ENCODE measurements around the gene SLC4A4. TPM values are rescaled to one million over a fixed set of nuclear protein-coding genes. Genes with fewer than 3 reads are reported as not detected.

Gene SLC4A4
- total RNA-seq, result under 1 TPM; 0.08 to 0.14 TPM
- 0.54 TPM for polyA plus RNA-seq (2013, experiment 1 of 2)
- 1.2 TPM for polyA plus RNA-seq (2013, experiment 2 of 2)
- total RNA-seq, result 0 to 10.7 (median 0.70) reads per million in 172 experiments

- Mint-ChIP-seq H3K27me3 (peaks cover 4% of the 10 kb centered on the region), H3K36me3 (ENCODE audit: low read depth) (no peaks in the 10 kb centered on the region), H3K27ac (no peak within 1 kb of the TSS), H3K9me3 (no peaks in the 10 kb centered on the region), H3K4me1 (ENCODE audit: low read depth) (no peaks in the 10 kb centered on the region), H3K4me3 (no peak within 1 kb of the TSS)
- Histone ChIP-seq H3K27ac (ENCODE audit: low read depth in 1 of 2, low read length in 2 of 2) (no peak within 1 kb of the TSS), H3K9me3 (ENCODE audit: control insufficient read depth in 1 of 2, insufficient read depth in 1 of 2, low read length in 2 of 2) (no peaks in the 10 kb centered on the region), H3K4me3 (ENCODE audit: low read length) (no peak within 1 kb of the TSS), H3K27me3 (ENCODE audit: control insufficient read depth in 1 of 2, insufficient read depth in 2 of 2, low read length in 2 of 2) (no peaks in the 10 kb centered on the region), H3K4me1 (ENCODE audit: insufficient read depth, low read length) (no peaks in the 10 kb centered on the region), H3K36me3 (ENCODE audit: insufficient read depth, low read length) (no peaks in the 10 kb centered on the region)
- CTCF ChIA-PET, result no interaction called here
- DNase-seq (peak in 3 of 14 experiments; percentile 9 to 29 (median 15)), ATAC-seq (ENCODE audit: poor library complexity) (no peak)
- POLR2A ChIA-PET, result no interaction called here
- intact Hi-C loops (cut with DNase I, micrococcal nuclease), result no loop called here
- TF ChIP-seq CTCF (IDR thresholded peaks at IDR 0.05), result no peak
Observed at GRCh38 chr4:71338846-71339593, at the start of gene SLC4A4. Gene SLC4A4, plus strand, starts transcription at chr4:71339020.

GRCh38 chr4:71290074-71290473, 48.7 kb upstream of the SLC4A4 start:
- no peaks in the 10 kb centered on the region for H3K36me3 Mint-ChIP-seq (ENCODE audit: low read depth)
- CTCF ChIA-PET, result no interaction called here

GRCh38 chr4:71290476-71290875, 48.3 kb upstream of the SLC4A4 start:
- POLR2A ChIA-PET, result no interaction called here
- Mint-ChIP-seq H3K4me3 (no peak overlapping the region), H3K27me3 (no peaks in the 10 kb centered on the region), H3K4me1 (ENCODE audit: low read depth) (no peaks in the 10 kb centered on the region), H3K9me3 (no peaks in the 10 kb centered on the region), H3K27ac (no peak overlapping the region), H3K36me3 (ENCODE audit: low read depth) (no peaks in the 10 kb centered on the region)
- Histone ChIP-seq H3K27me3 (ENCODE audit: control insufficient read depth in 1 of 2, insufficient read depth in 2 of 2, low read length in 2 of 2) (no peaks in the 10 kb centered on the region), H3K4me3 (ENCODE audit: low read length) (no peak overlapping the region), H3K27ac (ENCODE audit: low read depth in 1 of 2, low read length in 2 of 2) (no peak overlapping the region), H3K36me3 (ENCODE audit: insufficient read depth, low read length) (no peaks in the 10 kb centered on the region), H3K4me1 (ENCODE audit: insufficient read depth, low read length) (no peaks in the 10 kb centered on the region), H3K9me3 (ENCODE audit: control insufficient read depth in 1 of 2, insufficient read depth in 1 of 2, low read length in 2 of 2) (no peaks in the 10 kb centered on the region)
- ATAC-seq (ENCODE audit: poor library complexity), result no peak
- intact Hi-C loops (cut with DNase I, micrococcal nuclease), result no loop called here
- no peak for TF ChIP-seq CTCF (IDR thresholded peaks at IDR 0.05)
- CTCF ChIA-PET, result no interaction called here
- DNase-seq, result no peak

More at GRCh38 chr4:71290074-71290473, 48.7 kb upstream of the SLC4A4 start:
- Mint-ChIP-seq H3K4me1 (ENCODE audit: low read depth) (no peaks in the 10 kb centered on the region), H3K4me3 (no peak overlapping the region), H3K27ac (no peak overlapping the region), H3K27me3 (no peaks in the 10 kb centered on the region), H3K9me3 (no peaks in the 10 kb centered on the region)
- intact Hi-C loops (cut with DNase I, micrococcal nuclease), result no loop called here
- DNase-seq (no peak), ATAC-seq (ENCODE audit: poor library complexity) (no peak)
- Histone ChIP-seq H3K27me3 (ENCODE audit: control insufficient read depth in 1 of 2, insufficient read depth in 2 of 2, low read length in 2 of 2) (no peaks in the 10 kb centered on the region), H3K36me3 (ENCODE audit: insufficient read depth, low read length) (no peaks in the 10 kb centered on the region), H3K4me1 (ENCODE audit: insufficient read depth, low read length) (no peaks in the 10 kb centered on the region), H3K9me3 (ENCODE audit: control insufficient read depth in 1 of 2, insufficient read depth in 1 of 2, low read length in 2 of 2) (no peaks in the 10 kb centered on the region), H3K27ac (ENCODE audit: low read depth in 1 of 2, low read length in 2 of 2) (no peak overlapping the region), H3K4me3 (ENCODE audit: low read length) (no peak overlapping the region)
- no peak for TF ChIP-seq CTCF (IDR thresholded peaks at IDR 0.05)
- POLR2A ChIA-PET, result no interaction called here

Measured in CD4-positive, alpha-beta T cell (primary cell).